PC-9 (cell line): ENCODE measurements around the gene NHSL1.

ENCODE experiments used
- CTCF ChIP-seq: fragments of 200-600 bp; sonication (generic); conservative IDR thresholded peaks from 2 replicates; pipeline ENCODE4 v1.6.1; 2017; ENCODE audit warnings: mixed run types, antibody characterized with exemption, mild to moderate bottlenecking, moderate library complexity
- EZH2 ChIP-seq: fragments of 200-600 bp; sonication (generic); IDR thresholded peaks from 2 replicates; pipeline ENCODE4 v1.8.0; 2017; ENCODE audit warnings: antibody characterized with exemption, low read depth

GRCh38 chr6:138450445-138450844 lies 48.8 kb downstream of the NHSL1 start:
- TF ChIP-seq EZH2 (no peak), CTCF (no peak)
